Vein endothelial cell (primary cell): ENCODE measurements around the gene COL4A6. TPM values are rescaled to one million over a fixed set of nuclear protein-coding genes. Genes with fewer than 3 reads are reported as not detected.

Source experiments
- total RNA-seq: library from RNA; depleted of rRNA; stranded (reverse); fragments of >200 nt; gene quantifications from 2 replicates; pipeline ENCODE4 v1.2.3, GENCODE V29; 2012

The COL4A6 gene
- total RNA-seq: 0.65 and 1.9 TPM in 2 replicates

GRCh38 chrX:108438110-108438623, at the start of gene COL4A6:
Gene COL4A6, minus strand, starts transcription at chrX:108438422. Its CDS starts 226 bp downstream, at chrX:108438196.

GRCh38 chrX:108439426-108439942, 1.3 kb upstream of the COL4A6 start, which contains the start of gene COL4A5:
Gene COL4A5, plus strand, starts transcription at chrX:108439838. Its CDS starts 288 bp downstream, at chrX:108440126.

Other genes starting within 250 kb of the COL4A6 start
- 32.7 and 38.9 TPM in 2 replicates for gene COL4A5, start 1.4 kb upstream of the COL4A6 start, total RNA-seq